Stimulated activated CD8-positive, alpha-beta memory T cell treated with anti-CD3 and anti-CD28 coated beads, Interleukin-7, amount 100 ng/mL, for 4 hours (primary cell): ENCODE measurements around the gene SEMA5A.

Experiments used
- DNase-seq, 2 donors: peaks; one replicate each; pipeline ENCODE4 v3.0.0-alpha.2; 2020; ENCODE audit warnings: low read depth in 2 of 2

SEMA5A gene

GRCh38 chr5:9332026-9332425, 213.8 kb downstream of the SEMA5A start:
- no peak for DNase-seq

- no peak for DNase-seq
Measured at GRCh38 chr5:9331372-9331771, 214.5 kb downstream of the SEMA5A start.

- DNase-seq: no peak
Measured at GRCh38 chr5:9329125-9329524, 216.8 kb downstream of the SEMA5A start.

GRCh38 chr5:9325549-9325948, 220.3 kb downstream of the SEMA5A start:
- DNase-seq: no peak

- no peak for DNase-seq
Measured at GRCh38 chr5:9324348-9325077, 221.4 kb downstream of the SEMA5A start.

- no peak for DNase-seq
Measured at GRCh38 chr5:9320652-9321051, 225.2 kb downstream of the SEMA5A start.

- DNase-seq: no peak
Measured at GRCh38 chr5:9318031-9318430, 227.8 kb downstream of the SEMA5A start.

GRCh38 chr5:9316733-9317132, 229.1 kb downstream of the SEMA5A start:
- DNase-seq: no peak

GRCh38 chr5:9316041-9316440, 229.8 kb downstream of the SEMA5A start:
- no peak for DNase-seq

GRCh38 chr5:9314558-9314957, 231.3 kb downstream of the SEMA5A start:
- no peak for DNase-seq

GRCh38 chr5:9313751-9314150, 232.1 kb downstream of the SEMA5A start:
- no peak for DNase-seq

GRCh38 chr5:9307150-9307549, 238.7 kb downstream of the SEMA5A start:
- no peak for DNase-seq

GRCh38 chr5:9302218-9302617, 243.7 kb downstream of the SEMA5A start:
- no peak for DNase-seq

GRCh38 chr5:9301200-9301599, 244.7 kb downstream of the SEMA5A start:
- no peak for DNase-seq

GRCh38 chr5:9297134-9297533, 248.7 kb downstream of the SEMA5A start:
- DNase-seq: no peak

GRCh38 chr5:9295466-9295801, 250.4 kb downstream of the SEMA5A start:
- no peak for DNase-seq

GRCh38 chr5:9294793-9295465, 250.9 kb downstream of the SEMA5A start:
- no peak for DNase-seq

GRCh38 chr5:9288234-9288633, 257.6 kb downstream of the SEMA5A start:
- no peak for DNase-seq

GRCh38 chr5:9284781-9285307, 261.0 kb downstream of the SEMA5A start:
- no peak for DNase-seq

GRCh38 chr5:9284272-9284671, 261.6 kb downstream of the SEMA5A start:
- DNase-seq: no peak

GRCh38 chr5:9283473-9283872, 262.4 kb downstream of the SEMA5A start:
- DNase-seq: no peak

GRCh38 chr5:9283021-9283420, 262.9 kb downstream of the SEMA5A start:
- DNase-seq: no peak

GRCh38 chr5:9282211-9282610, 263.7 kb downstream of the SEMA5A start:
- DNase-seq: no peak
